Measurements from ENCODE around the gene DUSP9.

- no peak for TF ChIP-seq PAX5 (IDR thresholded peaks at IDR 0.05; ENCODE audit: insufficient read depth, low read length, severe bottlenecking)
- no peak for TF ChIP-seq TAF1 (IDR thresholded peaks at IDR 0.05; ENCODE audit: low read depth, low read length)
- TF ChIP-seq SPI1 (IDR thresholded peaks at IDR 0.05; ENCODE audit: low read depth, low read length) = no peak
- no peak for TF ChIP-seq POLR2A (IDR thresholded peaks at IDR 0.05; ENCODE audit: low read depth, low read length)
- TF ChIP-seq POLR2AphosphoS5 (IDR thresholded peaks at IDR 0.05; ENCODE audit: low read depth, low read length) = no peak
These were observed 3.3 kb upstream of the DUSP9 start for GRCh38 chrX:153643431-153644351.
